K562 (cell line): ENCODE measurements around the gene TXK. TPM values are rescaled to one million over a fixed set of nuclear protein-coding genes. Genes with fewer than 3 reads are reported as not detected.

Experiments used
- ATAC-seq: fragments of 200-7000 bp; cut with Tn5 transposase; 3 replicates; pipeline ENCODE4 v1.9.1; 2020; ENCODE audit warnings: moderate library complexity
- BruUV-seq: library from RNA; stranded (reverse); fragments of 400-500 nt; replicated peaks from 2 replicates; lab custom pipeline; 2021; lab: Mats Ljungman, UMichigan
- CTCF ChIA-PET: fragments of 300-600 bp; formaldehyde crosslinking; extraction: SDS; loops from one replicate; lab custom pipeline; 2021; ENCODE audit warnings: low intra/inter-chr PET ratio; lab: Yijun Ruan, JAX
- POLR2A ChIA-PET: fragments of 300-600, 350-650 bp; sonication (Branson Sonifier 250); formaldehyde crosslinking; extraction: SDS; loops from one replicate; lab custom pipeline; 2021; ENCODE audit warnings: antibody characterized with exemption, inconsistent platforms; lab: Yijun Ruan, JAX
- DNase-seq, 4 experiments: peaks; one replicate each; pipeline versions ENCODE4 v3.0.0 to v3.0.0-alpha.2; 2011 to 2018; ENCODE audit warnings: low spot score in 3 of 4, mixed read lengths in 3 of 4; ENCODE audit errors: extremely low read depth in 1 of 4
- FAIRE-seq: peaks from 2 replicates; lab custom pipeline; 2011; peaks lifted over from hg19 to GRCh38; lab: Jason Lieb, UNC
- H2AFZ ChIP-seq: 2 replicates; pipeline ENCODE4 v1.6.0; 2011; ENCODE audit warnings: low read depth, low read length, control low read depth, inconsistent platforms
- H3K27ac ChIP-seq: fragments of 200-600 bp; 3 replicates; pipeline ENCODE4 v1.8.0; 2011; ENCODE audit warnings: low read depth, mild to moderate bottlenecking, control low read depth, inconsistent platforms, low read length, moderate library complexity, mixed read lengths; ENCODE audit errors: extremely low read depth
- H3K27me3 ChIP-seq, 2 experiments: fragments of 300-600 bp in 1 of 2; 2 replicates in 1 of 2; 3 replicates in 1 of 2; pipeline versions ENCODE4 v1.6.0 to v1.8.0; 2011; ENCODE audit warnings: inconsistent platforms in 2 of 2, low read length in 2 of 2, mild to moderate bottlenecking in 1 of 2, mixed read lengths in 1 of 2, moderate library complexity in 1 of 2; ENCODE audit not compliant: control insufficient read depth in 2 of 2, insufficient read depth in 2 of 2
- H3K36me3 ChIP-seq: fragments of 300-600 bp; 3 replicates; pipeline ENCODE4 v1.8.0; 2011; ENCODE audit warnings: mild to moderate bottlenecking, low read length, inconsistent platforms; ENCODE audit not compliant: control insufficient read depth, insufficient read depth
- H3K4me1 ChIP-seq, 2 experiments: fragments of 200-600 bp in 1 of 2; replicated peaks in 1 of 2; 2 replicates in 1 of 2; 3 replicates in 1 of 2; pipeline versions ENCODE4 v1.5.1 to v1.8.0; 2011; ENCODE audit warnings: inconsistent platforms in 2 of 2, low read length in 2 of 2, mild to moderate bottlenecking in 1 of 2, mixed read lengths in 1 of 2, moderate library complexity in 1 of 2; ENCODE audit not compliant: control insufficient read depth in 2 of 2, insufficient read depth in 2 of 2
- H3K4me2 ChIP-seq: 2 replicates; pipeline ENCODE4 v1.6.1; 2011; ENCODE audit warnings: low read length, control low read depth, inconsistent platforms, mixed read lengths; ENCODE audit not compliant: insufficient read depth
- H3K4me3 ChIP-seq: fragments of 200-600 bp; sonication (generic), shearing (Covaris generic); 2 replicates; pipeline ENCODE4 v1.5.1; 2016; ENCODE audit warnings: control low read depth, inconsistent platforms
- H3K79me2 ChIP-seq: fragments of 200-600 bp; 3 replicates; pipeline ENCODE4 v1.8.0; 2011; ENCODE audit warnings: low read length, inconsistent platforms; ENCODE audit not compliant: control insufficient read depth, insufficient read depth
- H3K9ac ChIP-seq, 2 experiments: 2 replicates each; pipeline versions ENCODE4 v1.6.0 to v1.6.1; 2011; ENCODE audit warnings: low read depth in 2 of 2, low read length in 2 of 2, control low read depth in 1 of 2, inconsistent platforms in 1 of 2, mild to moderate bottlenecking in 1 of 2, mixed read lengths in 1 of 2; ENCODE audit not compliant: insufficient read depth in 1 of 2
- H3K9me1 ChIP-seq: one replicate; pipeline ENCODE4 v1.6.0; 2011; ENCODE audit warnings: inconsistent platforms, mild to moderate bottlenecking, low read length, moderate library complexity; ENCODE audit not compliant: control insufficient read depth, insufficient read depth
- H3K9me3 ChIP-seq: replicated peaks from 2 replicates; pipeline ENCODE4 v1.5.1; 2011; ENCODE audit warnings: low read depth, low read length, inconsistent platforms; ENCODE audit not compliant: control insufficient read depth, insufficient read depth
- H4K20me1 ChIP-seq: replicated peaks from 2 replicates; pipeline ENCODE4 v1.6.1; 2011; ENCODE audit warnings: low read length, inconsistent platforms, mixed read lengths; ENCODE audit not compliant: control insufficient read depth, insufficient read depth
- GATAD2A ChIP-seq: fragments of 450-650 bp; IDR thresholded peaks from 2 replicates; pipeline ENCODE4 v1.6.1; 2017
- XRCC5 ChIP-seq: fragments of 200-400 bp; formaldehyde crosslinking; IDR thresholded peaks from 2 replicates; pipeline ENCODE4 v1.6.1; 2017; ENCODE audit warnings: low read depth, mild to moderate bottlenecking, low read length
- WGBS: fragments of 100-300 bp; shearing (Covaris generic); methylation state at CpG from one replicate; pipeline ENCODE4 v1.1.6; 2016; ENCODE audit warnings: low coverage, mixed read lengths; ENCODE audit not compliant: insufficient coverage; ENCODE audit errors: missing lambda C conversion rate; 5-methylcytosine and 5-hydroxymethylcytosine counted together
- in situ Hi-C: fragments of 300-500 bp; cut with MboI; formaldehyde crosslinking; loops from 4 replicates; pipeline ENCODE4 v1.15.0; 2018; ENCODE audit warnings: inconsistent platforms, mixed read lengths
- intact Hi-C: fragments of 100-400 bp; cut with micrococcal nuclease; formaldehyde crosslinking; loops from 2 replicates; pipeline ENCODE4 v1.14.2; 2022
- polyA plus RNA-seq, 8 experiments: library from polyadenylated mRNA; depleted of rRNA in 4 of 8; stranded (reverse) in 5 of 8; unstranded in 3 of 8; fragments of >200 nt; fragmentation: Nextera tagmentation in 2 of 8; fragmentation: Illumina TruSeq in 1 of 8; extraction: Ambion mirVana in 2 of 8; extraction: Trizol in 1 of 8; gene quantifications; 2 replicates each; pipeline versions ENCODE4 v1.2.1 to v1.2.3, GENCODE V29; 2011 to 2014; ENCODE audit warnings: inconsistent platforms in 1 of 8, missing spikeins in 1 of 8
- total RNA-seq, 7 experiments: library from RNA; depleted of rRNA in 6 of 7; stranded (reverse); fragments of >200 nt in 6 of 7; fragmentation: Illumina TruSeq in 2 of 7; extraction: Trizol in 2 of 7; gene quantifications; 2 replicates each; pipeline versions ENCODE4 v1.2.1 to v1.2.3, GENCODE V29; 2011 to 2021; ENCODE audit warnings: low replicate concordance in 1 of 7
- TF ChIP-seq, protein P1 (sequence below), 2 experiments: fragments of 450-650 bp in 1 of 2; sonication (generic) in 1 of 2; formaldehyde crosslinking in 1 of 2; IDR thresholded peaks in 1 of 2; conservative IDR thresholded peaks in 1 of 2; 2 replicates each; pipeline versions ENCODE4 v1.6.1 to v1.8.1; 2016 to 2023; ENCODE audit warnings: mild to moderate bottlenecking in 2 of 2, moderate library complexity in 2 of 2, inconsistent platforms in 1 of 2, missing genetic modification reagents in 1 of 2

Gene TXK
- total and polyA plus RNA-seq, 9 of the 15 experiments (the other 6 are each of a cell fraction or from before 2014, with no cell fraction given) = 0.24 to 1.1 (median 0.45) TPM; not detected in 1

DNA sequence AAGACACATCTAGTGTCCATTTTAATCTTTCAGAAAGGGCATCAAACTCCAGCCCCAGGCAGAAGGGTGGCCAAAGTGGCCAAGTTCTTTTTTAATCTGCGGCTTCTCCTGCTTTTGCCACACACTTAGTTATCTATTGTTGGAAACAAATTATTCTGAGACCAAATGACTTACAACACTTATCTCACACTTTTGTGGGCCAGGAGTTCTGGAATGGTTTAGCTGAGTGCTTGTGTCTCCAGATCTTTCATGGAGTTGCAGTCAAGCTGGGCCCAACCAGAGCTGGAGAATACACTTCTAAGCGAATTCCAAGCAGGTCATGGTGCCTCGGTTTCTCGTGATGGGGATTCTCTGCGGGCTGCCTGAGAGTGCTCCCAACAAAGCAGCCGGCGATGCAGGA lies 4.0 kb downstream of the TXK start:
- no peak for ATAC-seq
- H3K79me2 ChIP-seq = no peaks in the 10 kb centered on the region
- FAIRE-seq = no peak
- H3K27ac ChIP-seq = no peak overlapping the region
- H3K27me3 ChIP-seq = no peaks in the 10 kb centered on the region
- no peak overlapping the region for H3K4me3 ChIP-seq
- CTCF ChIA-PET = no interaction called here
- peaks cover 7% of the 10 kb centered on the region; the same call in 2 of the 3 replicates for H3K36me3 ChIP-seq
- no peaks in the 10 kb centered on the region for H3K9me3 ChIP-seq
- no peaks in the 10 kb centered on the region for H3K9me1 ChIP-seq
- in situ Hi-C loops = no loop called here
- H3K9ac ChIP-seq = no peak overlapping the region
- POLR2A ChIA-PET = interaction anchor here (0.6 to 1.3 kb wide), 4 partner anchors 8 to 1671 kb away, joined by 3 to 5 read pairs (median 4); no protein-coding TSS in a partner anchor
- BruUV-seq = no TSS peak
- no peak overlapping the region for H2AFZ ChIP-seq
- TF ChIP-seq, protein P1, sequence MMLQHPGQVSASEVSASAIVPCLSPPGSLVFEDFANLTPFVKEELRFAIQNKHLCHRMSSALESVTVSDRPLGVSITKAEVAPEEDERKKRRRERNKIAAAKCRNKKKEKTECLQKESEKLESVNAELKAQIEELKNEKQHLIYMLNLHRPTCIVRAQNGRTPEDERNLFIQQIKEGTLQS (IDR thresholded peaks at IDR 0.05) = no peak
- TF ChIP-seq, protein P1 (CRISPR knock-in tag; conservative IDR thresholded peaks at IDR 0.05) = no peak
- no peak for TF ChIP-seq XRCC5
- TF ChIP-seq GATAD2A = no peak
- TF ChIP-seq, all 486 proteins: peak for 0
- 74% methylated on average over 7 of the region's 7 CpGs for WGBS
- H4K20me1 ChIP-seq = no peaks in the 10 kb centered on the region
- H3K4me1 ChIP-seq = peaks cover 6 to 38% of the 10 kb centered on the region in 2 experiments; a peak in 4 of 5 replicates
- intact Hi-C loops = no loop called here
- no peak for DNase-seq
- no peak overlapping the region; the same call in 1 of the 2 replicates for H3K4me2 ChIP-seq
